Brain microvascular endothelial cell (primary cell): ENCODE data around the gene TOGARAM1.

Source experiments
- DNase-seq: peaks from one replicate; pipeline ENCODE4 v3.0.0-alpha.2; 2020
- H3K27ac ChIP-seq: fragments of 250-450 bp; sonication (Bioruptor Pico); 2 replicates; pipeline ENCODE4 v1.5.1; 2020; ENCODE audit warnings: mild to moderate bottlenecking, moderate library complexity
- H3K27me3 ChIP-seq: fragments of 250-450 bp; sonication (Bioruptor Pico); replicated peaks from 2 replicates; pipeline ENCODE4 v1.5.1; 2020; ENCODE audit warnings: mild to moderate bottlenecking
- H3K36me3 ChIP-seq: fragments of 250-450 bp; sonication (Bioruptor Pico); replicated peaks from 2 replicates; pipeline ENCODE4 v1.5.1; 2020; ENCODE audit warnings: mild to moderate bottlenecking
- H3K4me3 ChIP-seq: 2 replicates; pipeline ENCODE4 v1.5.1; 2011; ENCODE audit warnings: low read depth, mild to moderate bottlenecking, control low read depth, low read length, moderate library complexity
- CTCF ChIP-seq: IDR thresholded peaks from 2 replicates; pipeline ENCODE4 v1.5.1; 2011; ENCODE audit warnings: low read depth, mild to moderate bottlenecking, moderate library complexity, low read length, control low read depth, inconsistent platforms; ENCODE audit errors: missing control alignments
- in situ Hi-C: cut with HindIII; loops from 2 replicates; pipeline ENCODE4 v1.10.0; 2017; ENCODE audit warnings: low sequenced_read_pairs, low pct_ligation_motif_present

TOGARAM1 gene

GRCh38 chr14:45114327-45114726 lies 152.3 kb downstream of the TOGARAM1 start:
- no peak overlapping the region for H3K4me3 ChIP-seq
- in situ Hi-C loops, result no loop called here
- no peaks in the 10 kb centered on the region for H3K27me3 ChIP-seq
- no peak for DNase-seq
- H3K36me3 ChIP-seq, result peaks cover 51% of the 10 kb centered on the region
- TF ChIP-seq CTCF, result no peak
- H3K27ac ChIP-seq, result no peak overlapping the region

GRCh38 chr14:45118594-45118993 lies 156.6 kb downstream of the TOGARAM1 start:
- no peak for DNase-seq
- Histone ChIP-seq H3K36me3 (peaks cover 59% of the 10 kb centered on the region), H3K27ac (no peak overlapping the region), H3K27me3 (no peaks in the 10 kb centered on the region), H3K4me3 (no peak overlapping the region)
- in situ Hi-C loops, result no loop called here
- TF ChIP-seq CTCF, result no peak

GRCh38 chr14:45120096-45120495 lies 158.1 kb downstream of the TOGARAM1 start:
- H3K27me3 ChIP-seq, result no peaks in the 10 kb centered on the region
- peaks cover 54% of the 10 kb centered on the region for H3K36me3 ChIP-seq
- in situ Hi-C loops, result no loop called here
- DNase-seq, result no peak
- H3K4me3 ChIP-seq, result no peak overlapping the region
- no peak overlapping the region for H3K27ac ChIP-seq
- TF ChIP-seq CTCF, result no peak

GRCh38 chr14:45123271-45123670 lies 161.3 kb downstream of the TOGARAM1 start:
- TF ChIP-seq CTCF, result no peak
- no peaks in the 10 kb centered on the region for H3K27me3 ChIP-seq
- H3K27ac ChIP-seq, result no peak overlapping the region
- no peak for DNase-seq
- in situ Hi-C loops, result no loop called here
- peaks cover 37% of the 10 kb centered on the region for H3K36me3 ChIP-seq
- H3K4me3 ChIP-seq, result no peak overlapping the region
